Stimulated activated CD4-positive, alpha-beta T cell treated with anti-CD3 and anti-CD28 coated beads, Interleukin-4, amount 100 ng/mL, for 4 hours (primary cell): ENCODE results near the gene DSE.
A peak's percentile ranks its signal among the peaks of the same experiment; 100 is the strongest.

ENCODE experiments used
- DNase-seq, 2 experiments: peaks; one replicate each; pipeline ENCODE4 v3.0.0-alpha.2; 2020

The DSE gene

GRCh38 chr6:116450185-116450710 lies 79.5 kb downstream of the DSE start:
- DNase-seq: no peak

- no peak for DNase-seq
These were observed 80.3 kb downstream of the DSE start for GRCh38 chr6:116450769-116451740.

GRCh38 chr6:116451916-116452315 lies 81.2 kb downstream of the DSE start:
- no peak for DNase-seq

GRCh38 chr6:116452531-116452930 lies 81.8 kb downstream of the DSE start:
- no peak for DNase-seq

DNA sequence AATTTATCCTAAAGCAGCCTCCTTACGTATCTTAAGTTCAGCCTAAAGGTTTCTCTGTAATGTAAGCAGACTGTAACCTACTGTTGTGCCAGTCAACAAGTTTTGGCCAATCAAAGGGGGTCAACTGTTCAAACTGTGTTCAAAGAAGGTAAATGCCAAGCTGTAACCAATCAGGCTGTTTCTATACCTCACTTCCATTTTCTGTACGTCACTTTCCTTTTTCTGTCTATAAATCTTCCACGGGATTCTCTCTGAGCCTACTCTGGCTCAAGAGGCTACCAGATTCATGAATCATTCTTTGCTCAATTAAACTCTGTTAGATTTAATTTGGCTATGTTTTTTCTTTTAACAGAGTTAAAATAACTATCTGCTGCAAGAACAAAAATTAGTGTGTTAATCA lies 85.4 kb downstream of the DSE start:
- no peak for DNase-seq

- DNase-seq: no peak
These were observed 86.2 kb downstream of the DSE start for GRCh38 chr6:116456927-116457326.

DNA sequence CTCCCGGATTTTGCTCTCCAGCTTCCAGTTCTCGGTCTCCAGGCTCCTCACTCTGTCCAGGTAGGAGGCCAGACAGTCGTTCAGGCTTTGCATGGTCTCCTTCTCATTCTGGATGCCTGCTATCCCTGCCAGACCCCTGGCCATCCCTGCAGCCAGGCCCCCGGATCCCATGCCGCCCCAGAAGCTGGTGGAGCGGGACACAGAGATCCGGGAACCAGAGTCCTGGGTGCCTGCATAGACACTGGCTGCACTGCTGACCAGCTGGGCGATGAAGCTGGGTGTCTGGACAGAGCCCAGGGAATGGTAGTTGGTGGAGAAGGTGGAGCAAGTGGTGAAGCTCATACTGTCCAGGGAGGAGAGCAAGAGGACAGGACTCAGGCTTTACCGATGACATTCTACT lies 87.5 kb downstream of the DSE start:
- DNase-seq: no peak

DNA sequence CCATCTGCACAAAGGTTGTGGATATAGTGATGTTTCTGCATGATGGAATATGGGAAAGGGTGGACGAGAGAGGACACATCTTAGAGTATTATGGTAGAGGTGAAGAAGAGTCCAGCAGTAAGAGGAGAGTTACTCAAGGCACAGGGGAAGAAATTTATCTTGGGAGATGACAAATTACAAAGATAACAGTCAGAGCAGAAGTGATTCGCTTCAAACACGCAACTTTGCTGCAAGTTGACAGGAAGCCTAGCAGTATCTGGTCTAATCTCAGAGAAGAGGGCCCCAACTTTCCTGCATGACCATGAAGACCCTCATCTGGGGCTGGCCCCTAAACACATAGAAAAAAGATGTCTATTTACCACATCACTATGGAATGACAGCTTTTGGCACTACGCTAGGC lies 89.2 kb downstream of the DSE start:
- no peak for DNase-seq

GRCh38 chr6:116461331-116461931 lies 90.7 kb downstream of the DSE start, which contains the start of gene CALHM6:
TSS of gene CALHM6 (plus strand) at chr6:116461375. CDS start at chr6:116461930, 555 bp downstream.
- DNase-seq: no peak

DNA sequence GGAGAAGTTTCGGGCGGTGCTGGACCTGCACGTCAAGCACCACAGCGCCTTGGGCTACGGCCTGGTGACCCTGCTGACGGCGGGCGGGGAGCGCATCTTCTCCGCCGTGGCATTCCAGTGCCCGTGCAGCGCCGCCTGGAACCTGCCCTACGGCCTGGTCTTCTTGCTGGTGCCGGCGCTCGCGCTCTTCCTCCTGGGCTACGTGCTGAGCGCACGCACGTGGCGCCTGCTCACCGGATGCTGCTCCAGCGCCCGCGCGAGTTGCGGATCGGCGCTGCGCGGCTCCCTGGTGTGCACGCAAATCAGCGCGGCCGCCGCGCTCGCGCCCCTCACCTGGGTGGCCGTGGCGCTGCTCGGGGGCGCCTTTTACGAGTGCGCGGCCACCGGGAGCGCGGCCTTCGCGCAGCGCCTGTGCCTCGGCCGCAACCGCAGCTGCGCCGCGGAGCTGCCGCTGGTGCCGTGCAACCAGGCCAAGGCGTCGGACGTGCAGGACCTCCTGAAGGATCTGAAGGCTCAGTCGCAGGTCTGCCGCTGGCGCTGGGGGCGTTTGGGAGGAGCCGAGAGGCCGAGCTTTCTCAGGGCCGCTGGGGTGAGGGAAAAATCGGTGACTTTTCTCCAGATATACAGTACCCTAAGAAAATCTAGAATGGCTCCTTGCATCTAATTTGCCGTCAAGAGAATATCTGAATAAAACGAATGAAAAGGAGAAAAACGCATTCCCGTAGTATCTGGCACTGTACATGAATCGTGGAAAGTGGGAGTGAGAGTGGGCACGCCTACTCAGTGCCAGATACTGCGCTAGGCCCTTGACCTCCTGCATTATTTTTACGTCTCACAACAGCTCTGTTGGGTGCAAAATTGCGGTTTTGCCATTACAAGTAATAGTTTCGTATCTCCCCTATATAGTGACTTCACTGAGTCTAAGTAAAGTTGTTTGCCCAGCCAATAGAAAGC lies 91.5 kb downstream of the DSE start:
- DNase-seq: peak; percentile 33 to 34

DNA sequence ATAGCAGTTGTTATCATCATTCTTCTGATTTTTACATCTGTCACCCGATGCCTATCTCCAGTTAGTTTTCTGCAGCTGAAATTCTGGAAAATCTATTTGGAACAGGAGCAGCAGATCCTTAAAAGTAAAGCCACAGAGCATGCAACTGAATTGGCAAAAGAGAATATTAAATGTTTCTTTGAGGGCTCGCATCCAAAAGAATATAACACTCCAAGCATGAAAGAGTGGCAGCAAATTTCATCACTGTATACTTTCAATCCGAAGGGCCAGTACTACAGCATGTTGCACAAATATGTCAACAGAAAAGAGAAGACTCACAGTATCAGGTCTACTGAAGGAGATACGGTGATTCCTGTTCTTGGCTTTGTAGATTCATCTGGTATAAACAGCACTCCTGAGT lies 92.6 kb downstream of the DSE start:
- no peak for DNase-seq

- DNase-seq: no peak
These were observed 94.5 kb downstream of the DSE start for GRCh38 chr6:116465246-116465645.

GRCh38 chr6:116467096-116467495 lies 96.3 kb downstream of the DSE start:
- DNase-seq: no peak

- no peak for DNase-seq
These were observed 96.8 kb downstream of the DSE start for GRCh38 chr6:116467514-116467913.

DNA sequence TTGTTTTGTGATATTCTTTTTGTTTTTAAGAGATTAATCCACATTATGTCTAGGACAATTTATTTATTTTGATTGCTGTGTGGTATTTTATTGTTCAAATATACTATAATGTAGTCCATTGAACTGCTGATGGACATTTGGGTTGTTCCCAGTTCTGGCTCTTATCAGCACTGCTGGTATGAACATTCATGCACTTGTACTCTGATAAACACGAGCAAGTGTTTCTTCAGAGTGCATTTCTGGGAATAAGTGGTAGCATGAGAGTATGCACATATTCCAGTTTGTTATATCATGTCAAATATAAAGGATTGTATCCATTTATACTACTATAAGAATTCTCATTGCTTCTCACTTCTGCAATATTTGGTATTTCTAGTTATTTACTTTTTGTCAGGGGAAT lies 97.5 kb downstream of the DSE start:
- no peak for DNase-seq

DNA sequence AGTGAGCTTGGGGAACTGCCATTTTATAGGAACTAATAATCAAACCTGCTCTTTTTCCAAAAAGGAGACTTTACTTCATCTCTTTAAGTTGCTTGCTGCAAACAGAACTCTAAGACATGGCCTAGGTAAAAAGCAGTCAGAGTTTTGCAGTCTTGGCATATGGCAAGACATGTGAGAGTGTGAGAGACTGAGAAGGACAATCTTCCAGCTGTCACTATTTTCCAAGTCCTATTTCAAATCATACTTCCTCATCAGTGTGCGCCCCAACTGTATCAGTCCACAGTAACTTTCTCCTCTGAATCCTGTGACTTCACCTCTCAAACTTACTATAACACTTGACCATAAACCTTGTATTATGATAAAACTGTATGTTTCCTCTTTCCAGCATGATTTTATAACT lies 100.8 kb downstream of the DSE start:
- DNase-seq: no peak

DNA sequence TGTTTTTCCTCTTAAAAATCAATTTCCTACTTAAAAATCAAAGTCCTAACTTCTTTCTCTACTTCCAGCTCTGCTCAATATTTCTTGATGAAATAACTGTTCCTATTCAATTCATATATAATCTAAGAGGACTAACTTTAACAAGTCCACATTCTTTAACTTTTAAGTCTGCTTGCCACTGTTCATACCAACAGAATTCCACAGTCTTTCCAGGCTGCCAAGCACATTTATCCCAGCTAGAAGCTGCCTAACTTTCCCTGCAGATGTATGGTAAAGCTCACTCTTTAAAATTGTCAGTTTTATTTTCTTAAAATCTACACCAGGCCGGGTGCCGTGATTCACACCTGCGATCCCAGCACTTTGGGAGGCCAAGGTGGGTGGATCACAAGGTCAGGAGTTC lies 102.0 kb downstream of the DSE start:
- DNase-seq: no peak

DNA sequence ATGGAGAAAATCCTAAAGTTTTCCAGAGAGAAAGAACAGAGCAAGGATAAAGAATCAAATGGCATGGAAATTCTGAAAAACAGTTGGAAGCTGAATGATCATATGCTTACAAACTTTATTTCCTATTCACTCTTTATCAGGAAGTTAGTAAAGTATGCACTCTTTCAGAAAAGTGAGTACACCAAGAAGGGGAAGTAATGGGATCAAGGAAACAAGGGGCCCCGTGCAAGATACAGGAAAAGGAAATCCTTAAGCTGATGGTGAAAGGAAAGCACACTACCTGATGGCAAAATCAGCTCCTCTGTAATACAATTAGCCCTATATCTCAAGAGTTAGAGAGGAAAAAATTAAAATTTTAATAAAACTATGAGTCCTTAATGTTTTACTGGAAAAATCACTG lies 104.4 kb downstream of the DSE start:
- no peak for DNase-seq

DNA sequence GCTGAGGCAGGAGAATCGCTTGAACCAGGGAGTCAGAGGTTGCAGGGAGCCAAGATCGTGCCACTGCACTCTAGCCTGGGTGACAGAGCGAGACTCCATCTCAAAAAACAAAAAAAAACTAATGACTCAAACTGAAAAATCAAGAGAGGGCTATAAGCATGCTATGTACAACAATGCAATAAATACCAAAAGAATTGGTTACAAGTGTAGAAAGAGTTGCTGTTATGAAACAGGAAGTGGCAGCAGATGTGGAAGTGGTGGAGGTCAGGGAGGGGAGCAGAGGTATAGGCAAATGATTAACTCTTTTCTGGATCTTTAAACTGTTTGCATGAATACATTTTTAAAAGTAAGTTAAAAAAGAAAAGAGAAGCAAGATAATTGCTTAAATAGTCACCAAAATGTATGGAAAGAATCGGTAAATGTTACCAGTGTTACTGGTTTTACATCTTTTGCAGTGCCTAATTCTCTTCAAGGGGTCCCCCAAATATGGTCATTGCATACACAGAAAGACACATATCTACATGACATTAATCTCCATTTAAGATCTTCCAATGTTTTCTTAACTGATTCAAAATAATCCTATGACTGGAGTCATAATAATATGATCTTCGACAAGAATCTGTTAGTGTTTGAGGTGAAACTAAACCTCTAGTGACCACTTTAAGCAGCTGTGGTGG lies 105.4 kb downstream of the DSE start:
- DNase-seq: no peak

DNA sequence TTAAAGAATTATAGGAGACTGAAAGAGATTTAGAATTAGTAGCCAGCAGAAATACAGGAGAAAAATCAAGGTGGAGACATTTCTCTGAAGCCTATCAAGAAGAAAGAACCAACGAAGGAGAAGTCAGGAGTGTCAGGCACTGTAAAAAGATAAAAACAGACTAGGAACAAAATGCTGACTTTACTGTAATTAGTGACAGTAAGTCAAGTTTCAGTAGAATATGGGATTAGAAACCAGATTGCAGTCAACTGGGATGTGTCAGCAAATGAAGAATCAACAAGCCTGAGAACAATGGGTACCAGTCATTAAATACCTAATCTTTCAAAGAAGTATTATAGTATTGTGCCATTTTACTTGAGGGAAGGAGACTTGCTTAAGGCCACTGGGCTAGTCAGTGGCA lies 112.0 kb downstream of the DSE start:
- DNase-seq: no peak

GRCh38 chr6:116483616-116484015 lies 112.9 kb downstream of the DSE start:
- DNase-seq: no peak

DNA sequence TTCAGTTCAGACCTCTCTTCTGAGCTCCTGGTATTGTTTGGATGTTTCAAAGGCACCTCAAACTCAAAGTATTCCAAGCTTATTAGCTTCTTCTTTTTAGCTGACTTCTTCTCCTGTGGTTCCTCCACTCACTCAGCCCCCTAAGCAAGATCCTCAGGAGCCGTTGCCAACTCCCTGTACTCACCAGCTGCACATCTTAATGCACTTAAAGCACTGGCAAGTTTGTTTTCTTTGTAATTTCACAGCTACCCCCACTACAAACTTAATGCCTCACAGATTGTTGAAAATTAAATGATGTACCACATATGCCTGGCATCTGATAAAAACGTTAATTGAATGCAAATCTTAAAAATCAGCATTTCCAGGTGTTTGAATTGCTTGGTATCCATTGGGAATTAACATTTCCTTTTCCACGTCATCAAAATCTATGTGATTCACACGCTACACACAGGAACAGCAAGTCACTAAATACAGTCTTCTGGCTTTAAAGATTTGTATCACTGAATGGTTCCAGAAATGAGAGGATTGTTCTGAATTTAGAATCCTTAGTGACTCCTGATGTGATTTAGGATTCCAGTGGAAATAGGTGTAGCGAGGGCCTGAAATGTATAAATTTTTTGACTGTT lies 114.9 kb downstream of the DSE start:
- DNase-seq: no peak
